SK-N-SH treated with all-trans-retinoic acid at 6 μM for 48 hours (cell line): ENCODE measurements around the gene RGS7.

ENCODE experiments used
- ATAC-seq: fragments of 200-7000 bp; cut with Tn5 transposase; 3 replicates; pipeline ENCODE4 v1.9.1; 2020; ENCODE audit warnings: mild to moderate bottlenecking, moderate library complexity
- CREB5 ChIP-seq: fragments of 250-450 bp; sonication (Bioruptor Pico); IDR thresholded peaks from 2 replicates; pipeline ENCODE4 v1.5.1; 2020; ENCODE audit warnings: low read depth, mild to moderate bottlenecking, moderate library complexity
- CSDC2 ChIP-seq: fragments of 250-450 bp; sonication (Bioruptor Pico); IDR thresholded peaks from 2 replicates; pipeline ENCODE4 v1.5.0; 2020; ENCODE audit warnings: mild to moderate bottlenecking, moderate library complexity
- CSRNP3 ChIP-seq: fragments of 250-450 bp; sonication (Bioruptor Pico); IDR thresholded peaks from 2 replicates; pipeline ENCODE4 v1.5.1; 2021; ENCODE audit warnings: mild to moderate bottlenecking, moderate library complexity
- ESRRG ChIP-seq: fragments of 250-450 bp; sonication (Bioruptor Pico); IDR thresholded peaks from 2 replicates; pipeline ENCODE4 v1.6.1; 2021; ENCODE audit warnings: mild to moderate bottlenecking
- ISL1 ChIP-seq: fragments of 250-450 bp; sonication (Bioruptor Pico); IDR thresholded peaks from 2 replicates; pipeline ENCODE4 v2.1.2; 2022; ENCODE audit warnings: mild to moderate bottlenecking, moderate library complexity
- OSR1 ChIP-seq: fragments of 250-450 bp; sonication (Bioruptor Pico); IDR thresholded peaks from 2 replicates; pipeline ENCODE4 v1.8.0; 2022; ENCODE audit warnings: moderate library complexity, mild to moderate bottlenecking, inconsistent platforms
- PATZ1 ChIP-seq: fragments of 250-450 bp; sonication (Bioruptor Pico); IDR thresholded peaks from 2 replicates; pipeline ENCODE4 v1.8.0; 2020; ENCODE audit warnings: mild to moderate bottlenecking, moderate library complexity, borderline replicate concordance
- POU6F1 ChIP-seq: fragments of 250-450 bp; sonication (Bioruptor Pico); IDR thresholded peaks from 2 replicates; pipeline ENCODE4 v1.8.0; 2021; ENCODE audit warnings: low read depth, mild to moderate bottlenecking, moderate library complexity, borderline replicate concordance
- PPARA ChIP-seq: fragments of 250-450 bp; sonication (Bioruptor Pico); IDR thresholded peaks from 2 replicates; pipeline ENCODE4 v1.5.0; 2020; ENCODE audit warnings: mild to moderate bottlenecking, borderline replicate concordance
- RARB ChIP-seq: fragments of 250-450 bp; sonication (Bioruptor Pico); IDR thresholded peaks from 2 replicates; pipeline ENCODE4 v1.8.0; 2021; ENCODE audit warnings: mild to moderate bottlenecking, moderate library complexity
- SNAI2 ChIP-seq: fragments of 250-450 bp; sonication (Bioruptor Pico); IDR thresholded peaks from 2 replicates; pipeline ENCODE4 v1.5.0; 2020; ENCODE audit warnings: mild to moderate bottlenecking, moderate library complexity
- TCF4 ChIP-seq: fragments of 250-450 bp; sonication (Bioruptor Pico); IDR thresholded peaks from 2 replicates; pipeline ENCODE4 v1.8.0; 2021; ENCODE audit warnings: mild to moderate bottlenecking, moderate library complexity, borderline replicate concordance
- TOX ChIP-seq: fragments of 250-450 bp; sonication (Bioruptor Pico); IDR thresholded peaks from 2 replicates; pipeline ENCODE4 v1.8.0; 2021; ENCODE audit warnings: mild to moderate bottlenecking, moderate library complexity, borderline replicate concordance
- TSHZ2 ChIP-seq: fragments of 250-450 bp; sonication (Bioruptor Pico); IDR thresholded peaks from 2 replicates; pipeline ENCODE4 v1.5.0; 2020; ENCODE audit warnings: mild to moderate bottlenecking, moderate library complexity
- ZC3H10 ChIP-seq: fragments of 250-450 bp; sonication (Bioruptor Pico); IDR thresholded peaks from 2 replicates; pipeline ENCODE4 v1.5.1; 2021; ENCODE audit warnings: mild to moderate bottlenecking, moderate library complexity
- ZFP3 ChIP-seq: fragments of 250-450 bp; sonication (Bioruptor Pico); IDR thresholded peaks from 2 replicates; pipeline ENCODE4 v1.5.0; 2020; ENCODE audit warnings: mild to moderate bottlenecking, moderate library complexity
- ZFP30 ChIP-seq: fragments of 450-650 bp; formaldehyde crosslinking; IDR thresholded peaks from 2 replicates; pipeline ENCODE4 v1.5.0; 2022; ENCODE audit warnings: mild to moderate bottlenecking, moderate library complexity
- ZNF565 ChIP-seq: fragments of 450-650 bp; formaldehyde crosslinking; conservative IDR thresholded peaks from 2 replicates; pipeline ENCODE4 v1.5.0; 2020; ENCODE audit warnings: low read depth, mild to moderate bottlenecking, moderate library complexity
- ZNF70 ChIP-seq: fragments of 450-650 bp; formaldehyde crosslinking; IDR thresholded peaks from 2 replicates; pipeline ENCODE4 v1.5.0; 2020; ENCODE audit warnings: mild to moderate bottlenecking, moderate library complexity
- ZNF8 ChIP-seq: fragments of 450-650 bp; formaldehyde crosslinking; IDR thresholded peaks from 2 replicates; pipeline ENCODE4 v1.5.0; 2020; ENCODE audit warnings: mild to moderate bottlenecking, moderate library complexity

Gene RGS7

GRCh38 chr1:240816472-240816871 lies 540.5 kb downstream of the RGS7 start:
- peak; percentile 80 for ATAC-seq
- TF ChIP-seq RARB (CRISPR knock-in tag): no peak
- peak; percentile 67 for TF ChIP-seq ISL1 (CRISPR knock-in tag)
- TF ChIP-seq CSDC2 (CRISPR knock-in tag): no peak
- TF ChIP-seq ZC3H10 (CRISPR knock-in tag): 0 out of 2 replicates have a peak, but pooled peaks have one; percentile 45

GRCh38 chr1:240813720-240814119 lies 543.3 kb downstream of the RGS7 start:
- TF ChIP-seq ZNF70 (CRISPR knock-in tag) (no peak), CREB5 (CRISPR knock-in tag) (no peak), TSHZ2 (CRISPR knock-in tag) (no peak), RARB (CRISPR knock-in tag) (no peak), ZFP3 (CRISPR knock-in tag) (no peak), CSDC2 (CRISPR knock-in tag) (no peak), ZNF8 (CRISPR knock-in tag) (no peak), ZFP30 (CRISPR knock-in tag) (no peak), TCF4 (CRISPR knock-in tag) (no peak), OSR1 (CRISPR knock-in tag) (no peak), TOX (no peak), CSRNP3 (CRISPR knock-in tag) (no peak), ESRRG (CRISPR knock-in tag) (no peak), POU6F1 (CRISPR knock-in tag) (no peak), PPARA (CRISPR knock-in tag) (no peak), SNAI2 (no peak), ZC3H10 (CRISPR knock-in tag) (no peak)
- no peak for ATAC-seq

GRCh38 chr1:240811256-240811655 lies 545.7 kb downstream of the RGS7 start:
- no peak for ATAC-seq
- no peak for TF ChIP-seq ESRRG (CRISPR knock-in tag)
- no peak for TF ChIP-seq TCF4 (CRISPR knock-in tag)
- no peak for TF ChIP-seq POU6F1 (CRISPR knock-in tag)
- TF ChIP-seq OSR1 (CRISPR knock-in tag): no peak
- no peak for TF ChIP-seq ZNF565
- TF ChIP-seq ZC3H10 (CRISPR knock-in tag): no peak
- TF ChIP-seq CSDC2 (CRISPR knock-in tag): no peak
- TF ChIP-seq TSHZ2 (CRISPR knock-in tag): no peak
- no peak for TF ChIP-seq PPARA (CRISPR knock-in tag)
- TF ChIP-seq PATZ1 (CRISPR knock-in tag): no peak
- no peak for TF ChIP-seq ZNF8 (CRISPR knock-in tag)
- TF ChIP-seq ZNF70 (CRISPR knock-in tag): no peak
- TF ChIP-seq TOX: no peak
- TF ChIP-seq CSRNP3 (CRISPR knock-in tag): no peak
- TF ChIP-seq ZFP3 (CRISPR knock-in tag): no peak
